Activated CD4-positive, alpha-beta T cell treated with anti-CD3 and anti-CD28 coated beads, Interleukin-2, amount 50 U/mL, for 4 hours (primary cell): ENCODE results near the gene CCDC40.
"Not testable (repeated sequence)": the region's sequence is repeated elsewhere in the genome, so short reads cannot be mapped to it uniquely, and the experiment has no call there.

Source experiments
- DNase-seq, 2 experiments: peaks; one replicate each; pipeline ENCODE4 v3.0.0-alpha.2; 2020

Gene CCDC40

GRCh38 chr17:80035937-80036714 lies at the start of gene CCDC40:
Gene CCDC40, plus strand, starts transcription at chr17:80036642. Its CDS starts 21 bp downstream, at chr17:80036663.
- peak; percentile 66 to 69 for DNase-seq

- DNase-seq: no peak
Observed at GRCh38 chr17:79987187-79987934, 49.1 kb upstream of the CCDC40 start.

GRCh38 chr17:79987935-79988184 lies 48.6 kb upstream of the CCDC40 start:
- DNase-seq: no peak

GRCh38 chr17:79988185-79988971 lies 48.1 kb upstream of the CCDC40 start:
- no peak for DNase-seq

GRCh38 chr17:79989106-79989835 lies 47.2 kb upstream of the CCDC40 start:
- no peak for DNase-seq

- no peak for DNase-seq
Observed at GRCh38 chr17:79990051-79990592, 46.3 kb upstream of the CCDC40 start.

GRCh38 chr17:79990704-79991103 lies 45.7 kb upstream of the CCDC40 start:
- no peak for DNase-seq

- peak; percentile 80 to 82 for DNase-seq
Observed at GRCh38 chr17:79991140-79991923, 45.1 kb upstream of the CCDC40 start.

- no peak for DNase-seq
Observed at GRCh38 chr17:79991924-79992648, 44.4 kb upstream of the CCDC40 start.

- DNase-seq: no peak
Observed at GRCh38 chr17:79992649-79993389, 43.6 kb upstream of the CCDC40 start.

- DNase-seq: peak; percentile 35 to 39
Observed at GRCh38 chr17:79993390-79994227, 42.8 kb upstream of the CCDC40 start.

GRCh38 chr17:79994228-79994569 lies 42.2 kb upstream of the CCDC40 start:
- not testable (repeated sequence) for DNase-seq

GRCh38 chr17:79994602-79995001 lies 41.8 kb upstream of the CCDC40 start:
- DNase-seq: no peak

- no peak for DNase-seq
Observed at GRCh38 chr17:79995696-79996095, 40.7 kb upstream of the CCDC40 start.

- DNase-seq: no peak
Observed at GRCh38 chr17:79996291-79996690, 40.2 kb upstream of the CCDC40 start.

GRCh38 chr17:79997011-79997660 lies 39.3 kb upstream of the CCDC40 start:
- DNase-seq: peak; percentile 47 to 49

- DNase-seq: no peak
Observed at GRCh38 chr17:80000136-80000535, 36.3 kb upstream of the CCDC40 start.

GRCh38 chr17:80000981-80001775 lies 35.3 kb upstream of the CCDC40 start:
- no peak for DNase-seq
